NCI-H1048 (cell line): ENCODE results near the gene STRIP2.
"Not testable (repeated sequence)": the region's sequence is repeated elsewhere in the genome, so short reads cannot be mapped to it uniquely, and the experiment has no call there.

Experiments used
- DNase-seq: peaks from one replicate; lab custom pipeline; 2025; lab: John Stamatoyannopoulos, UW

STRIP2 gene

GRCh38 chr7:129421717-129422250 is 12.4 kb upstream of the STRIP2 start:
- DNase-seq = no peak

- DNase-seq = no peak
These were observed 11.5 kb upstream of the STRIP2 start for GRCh38 chr7:129422727-129423126.

DNA sequence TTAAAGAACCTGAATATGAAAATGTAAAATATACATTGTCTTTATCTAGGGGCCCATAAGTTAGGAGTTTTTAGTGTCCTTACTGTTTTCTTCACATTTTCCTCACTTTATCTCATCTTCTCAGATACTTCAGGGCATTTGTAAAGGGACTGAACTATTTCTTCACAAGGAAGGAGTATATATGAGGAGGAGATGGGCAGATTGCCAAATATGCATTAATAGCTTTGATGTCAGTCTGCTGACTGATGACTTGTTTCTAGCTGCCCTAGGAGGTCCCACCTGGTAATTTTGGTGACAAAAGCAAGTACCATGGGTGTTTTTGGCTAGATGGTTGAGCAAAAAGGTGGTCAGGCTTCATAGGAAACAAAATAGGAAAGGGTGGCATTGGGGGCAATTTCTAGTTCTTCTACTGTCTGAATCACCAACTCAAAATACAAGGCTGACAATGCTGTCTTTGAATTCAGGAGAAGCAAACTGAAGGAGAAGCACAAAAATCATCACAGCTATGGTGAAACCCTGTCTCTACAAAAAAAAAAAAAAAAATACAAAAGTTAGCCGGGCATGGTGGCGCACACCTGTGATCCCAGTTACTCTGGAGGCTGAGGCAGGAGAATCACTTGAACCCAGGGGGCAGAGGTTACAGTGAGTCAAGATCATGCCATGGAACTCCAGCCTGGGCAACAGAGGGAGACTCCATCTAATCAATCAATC is 10.4 kb upstream of the STRIP2 start:
- DNase-seq = no peak

DNA sequence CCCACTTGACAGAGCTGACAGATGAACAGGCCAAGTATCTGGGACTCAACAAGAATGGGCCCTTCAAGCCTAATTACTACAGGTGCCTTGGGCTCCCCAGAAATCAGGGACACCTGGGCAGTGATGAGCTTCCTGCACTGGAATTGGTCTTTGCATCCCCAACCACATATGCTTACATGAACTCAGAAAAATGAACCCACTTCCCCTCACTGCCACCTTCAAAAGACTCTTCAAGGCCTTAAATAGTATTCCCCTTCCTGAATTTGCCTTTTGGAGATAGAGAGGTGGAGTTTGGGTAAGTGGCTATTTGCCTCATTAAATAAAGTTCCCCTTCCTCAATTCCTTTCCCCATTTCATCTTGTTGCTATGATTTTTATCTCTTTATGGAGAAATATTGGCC is 7.8 kb upstream of the STRIP2 start:
- no peak for DNase-seq

GRCh38 chr7:129427526-129428045 is 6.6 kb upstream of the STRIP2 start:
- DNase-seq = no peak

DNA sequence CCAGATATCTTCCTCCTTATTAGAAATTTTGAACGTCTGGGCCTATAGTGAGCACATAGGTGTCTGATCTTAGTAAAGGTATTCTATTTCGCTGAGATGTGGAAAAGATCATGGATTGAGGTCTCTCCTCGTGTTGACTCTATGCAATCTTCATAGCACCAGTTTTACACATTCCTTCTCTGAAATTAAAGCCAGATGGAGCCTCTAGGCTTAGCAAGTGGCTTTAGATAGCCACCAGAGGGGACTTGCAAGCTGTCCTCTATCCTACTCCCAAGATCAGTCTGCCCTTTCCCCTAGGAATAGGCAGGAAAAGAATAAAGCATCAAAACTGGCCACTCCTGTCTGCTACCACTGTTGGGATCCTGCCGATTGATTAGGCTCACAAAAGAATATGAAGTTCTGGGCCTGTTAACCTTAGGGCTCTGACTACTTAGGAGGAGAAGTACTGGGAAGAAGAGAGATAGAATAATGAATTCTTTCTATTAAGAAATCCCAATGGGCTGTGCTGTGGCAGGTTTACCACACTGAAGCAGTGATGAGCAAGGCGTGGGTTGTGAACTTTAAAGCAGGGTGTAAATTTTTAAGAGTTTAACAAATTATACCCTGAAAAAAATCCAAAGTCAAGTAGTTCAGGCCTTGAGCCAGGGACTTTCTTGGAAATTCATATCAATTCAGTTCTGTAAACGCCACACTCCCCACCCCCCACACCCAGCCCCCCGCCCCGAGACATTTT is 2.2 kb upstream of the STRIP2 start:
- DNase-seq = no peak

DNA sequence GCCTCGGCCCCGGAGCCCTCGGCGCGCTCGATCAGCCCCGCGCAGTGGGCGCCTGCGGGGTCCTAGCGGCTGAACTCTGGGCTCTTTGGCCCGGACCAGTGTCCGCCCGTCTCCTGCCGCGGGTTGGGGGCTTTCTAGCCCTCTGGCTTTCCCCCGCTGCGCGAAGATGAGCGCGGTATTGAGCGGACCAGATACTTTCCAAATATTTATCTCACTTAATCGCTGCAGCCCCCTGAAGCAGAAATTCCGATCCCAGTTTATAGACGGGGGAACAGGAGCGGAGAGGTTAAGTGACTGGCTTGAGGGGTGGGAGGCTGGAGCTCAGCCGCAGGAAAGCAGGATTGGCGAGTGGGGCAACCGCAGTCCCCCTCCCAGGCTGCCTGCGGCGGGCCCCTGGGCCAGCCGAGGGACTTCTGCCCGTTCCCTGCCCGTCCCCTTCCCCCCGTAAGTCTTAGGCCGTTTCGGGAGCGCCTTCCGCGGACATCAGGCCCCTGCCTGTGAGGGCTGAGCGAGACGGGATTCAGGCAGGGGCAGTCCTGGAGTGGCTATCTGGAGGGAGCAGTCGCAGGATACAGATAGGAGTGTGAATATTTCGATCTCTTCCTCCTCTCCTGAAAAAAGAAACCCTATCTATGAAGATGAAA is 565 bp downstream of the STRIP2 start:
- DNase-seq = no peak

- DNase-seq = no peak
These were observed 1.2 kb downstream of the STRIP2 start for GRCh38 chr7:129435414-129435829.

- DNase-seq = no peak
These were observed 2.2 kb downstream of the STRIP2 start for GRCh38 chr7:129436335-129436923.

DNA sequence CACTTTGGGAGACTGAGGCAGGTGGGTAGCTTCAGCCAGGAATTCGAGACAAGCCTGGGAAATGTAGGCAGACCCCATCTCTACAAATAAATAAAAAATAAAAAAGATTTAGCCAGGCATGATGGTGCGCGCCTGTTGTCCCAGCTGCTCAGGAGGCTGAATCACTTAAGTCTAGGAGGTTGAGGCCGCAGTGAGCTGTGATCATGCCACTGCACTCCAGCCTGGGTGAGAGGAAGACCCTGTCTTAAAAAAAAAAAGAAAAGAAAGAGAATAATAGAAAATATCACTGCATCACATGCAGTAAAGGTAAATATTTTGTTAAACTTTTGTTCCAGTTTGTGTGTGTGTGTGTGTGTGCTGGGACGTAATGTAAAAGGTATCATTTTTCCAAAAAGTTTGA is 3.0 kb downstream of the STRIP2 start:
- no peak for DNase-seq

DNA sequence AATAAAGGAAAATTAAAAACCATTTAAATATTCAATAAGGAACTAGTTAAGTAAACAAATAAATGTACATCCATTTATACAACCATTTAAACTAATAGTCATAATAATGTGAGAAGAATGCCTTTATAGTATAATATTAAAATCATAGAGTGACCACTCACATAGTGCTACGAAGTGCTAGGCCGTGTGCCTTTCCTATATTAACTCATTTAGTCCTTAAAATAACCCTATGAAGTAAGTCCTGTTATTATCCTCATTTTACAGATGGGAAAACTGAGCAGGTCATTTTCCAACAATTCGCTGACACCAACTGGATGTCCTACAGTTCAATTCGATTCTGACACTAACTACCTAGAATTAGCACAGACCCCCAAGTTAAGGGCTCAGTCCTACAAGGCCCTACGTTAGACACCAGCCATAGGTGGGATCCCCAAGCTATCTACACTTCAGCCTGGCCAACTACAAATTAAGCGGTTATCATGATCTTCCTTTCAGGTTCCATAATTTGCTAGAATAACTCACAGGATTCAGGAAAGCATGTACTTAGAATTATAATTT is 4.1 kb downstream of the STRIP2 start:
- no peak for DNase-seq

- DNase-seq = no peak
These were observed 4.8 kb downstream of the STRIP2 start for GRCh38 chr7:129438839-129439651.

DNA sequence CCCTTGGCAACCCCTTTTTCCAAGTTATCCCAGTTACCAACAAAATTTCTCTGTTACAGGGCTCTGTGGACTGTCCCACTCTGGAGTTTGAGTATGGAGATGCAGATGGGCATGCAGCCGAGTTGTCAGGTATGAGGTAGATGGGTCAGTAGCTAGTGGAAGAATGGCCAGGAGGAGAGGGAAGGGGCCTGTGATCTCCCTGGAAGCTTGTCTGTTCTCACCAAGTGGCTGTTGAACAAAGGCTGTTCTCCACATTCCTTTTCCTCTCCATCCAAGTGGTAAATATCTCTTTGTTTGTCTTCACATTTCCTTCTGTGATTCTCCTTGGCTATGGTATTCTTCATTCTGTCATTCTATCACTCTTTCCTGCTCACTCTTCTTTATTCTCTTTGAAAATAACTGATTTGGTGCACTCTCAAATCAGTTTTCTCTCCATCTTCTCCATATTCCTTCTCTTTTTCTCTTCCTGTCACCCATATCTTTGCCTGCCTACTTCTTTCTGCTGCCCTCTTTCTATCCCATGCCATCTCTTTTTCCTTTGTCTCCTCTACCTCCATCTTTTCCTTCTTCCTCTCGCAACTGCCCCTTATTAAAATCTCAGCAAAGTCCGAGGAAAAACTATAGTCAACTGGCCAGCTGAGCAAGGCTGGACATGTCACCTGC is 5.9 kb downstream of the STRIP2 start:
- DNase-seq = no peak

GRCh38 chr7:129443612-129444011 is 9.4 kb downstream of the STRIP2 start:
- no peak for DNase-seq

DNA sequence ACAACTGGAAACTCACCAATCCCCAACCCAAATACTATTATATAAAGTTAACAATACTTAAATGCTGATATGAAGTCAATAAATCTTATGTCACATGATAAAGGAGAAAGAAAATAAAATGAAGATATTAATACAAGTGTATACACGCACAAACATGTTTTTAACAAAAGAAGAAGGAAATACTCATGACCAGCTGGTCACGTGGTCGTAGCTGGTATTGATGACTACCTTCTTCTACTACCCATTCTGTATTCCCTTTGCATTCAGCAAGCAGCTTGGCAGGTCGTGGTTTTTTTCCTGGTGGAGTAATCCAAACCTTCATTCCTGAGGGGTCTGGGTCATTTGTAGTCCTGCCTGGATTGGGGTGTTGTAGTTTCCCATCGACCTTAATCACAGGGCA is 10.5 kb downstream of the STRIP2 start:
- DNase-seq = not testable (repeated sequence)

- DNase-seq = not testable (repeated sequence)
These were observed 12.7 kb downstream of the STRIP2 start for GRCh38 chr7:129446925-129447324.

DNA sequence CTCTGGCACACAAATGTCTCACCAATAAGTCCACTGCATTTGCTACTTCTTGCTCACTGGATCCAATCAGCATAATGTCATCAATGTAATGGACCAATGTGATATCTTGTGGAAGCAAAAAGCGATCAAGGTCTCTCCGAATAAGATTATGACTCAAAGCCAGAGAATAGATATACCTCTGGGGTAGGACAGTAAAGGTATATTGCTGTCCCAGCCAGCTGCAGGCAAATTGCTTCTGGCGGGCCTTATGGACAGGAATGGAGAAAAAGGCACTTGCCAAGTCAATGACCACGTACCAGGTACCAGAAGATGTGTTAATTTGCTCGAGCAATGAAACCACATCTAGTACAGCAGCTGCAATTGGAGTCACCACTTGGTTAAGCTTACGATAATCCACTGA is 13.2 kb downstream of the STRIP2 start:
- DNase-seq = not testable (repeated sequence)

- not testable (repeated sequence) for DNase-seq
These were observed 14.4 kb downstream of the STRIP2 start for GRCh38 chr7:129448608-129449007.

- DNase-seq = no peak
These were observed 16.1 kb downstream of the STRIP2 start for GRCh38 chr7:129450295-129450694.

GRCh38 chr7:129452589-129453231 is 18.5 kb downstream of the STRIP2 start:
- no peak for DNase-seq
